ENCODE data around the gene CAVIN1.
"Not testable (repeated sequence)": the region's sequence is repeated elsewhere in the genome, so short reads cannot be mapped to it uniquely, and the experiment has no call there.

The CAVIN1 gene

DNA sequence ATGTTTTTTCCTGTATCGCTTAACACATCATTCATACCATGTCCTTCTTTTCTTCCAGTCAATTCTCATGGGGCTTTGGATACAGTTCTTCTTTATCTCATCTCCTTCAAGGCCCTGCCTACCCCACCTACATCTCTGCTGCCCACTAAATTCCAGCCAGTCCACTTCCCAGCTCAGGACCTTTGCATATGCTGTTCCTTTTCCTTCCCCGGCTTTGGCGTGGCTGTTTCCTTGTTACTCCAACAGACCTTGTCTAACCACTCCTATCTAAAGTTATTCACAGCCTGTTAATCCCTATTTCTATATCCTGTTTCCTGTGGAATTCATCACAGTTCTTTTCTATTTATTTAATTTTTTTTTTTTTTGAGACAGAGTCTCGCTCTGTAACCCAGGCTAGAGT lies 28.2 kb downstream of the CAVIN1 start:
- ChIA-PET POLR2A (no interaction called here), CTCF (interaction anchor here (1.1 to 3.4 kb wide), 3 partner anchors 11 to 12 kb away, joined by 4 to 12 read pairs (median 4); no protein-coding TSS in a partner anchor)
- Histone ChIP-seq H3K9me3 (ENCODE audit: control insufficient read depth, insufficient read depth, low read depth, low read length) (no peaks in the 10 kb centered on the region), H3K4me3 (ENCODE audit: low read depth, low read length) (no peak overlapping the region), H3K4me1 (ENCODE audit: control insufficient read depth, insufficient read depth, low read length) (no peaks in the 10 kb centered on the region), H3K27ac (ENCODE audit: extremely low read depth, low read depth, low read length) (no peak overlapping the region), H3K36me3 (ENCODE audit: control insufficient read depth in 2 of 2, insufficient read depth in 1 of 2, low read length in 2 of 2) (no peaks in the 10 kb centered on the region)
- TF ChIP-seq ZFHX2 (tag by site-specific recombination; conservative IDR thresholded peaks at IDR 0.05) (no peak), GLI4 (tag by site-specific recombination; IDR thresholded peaks at IDR 0.05) (no peak), ZNF623 (tag by site-specific recombination; IDR thresholded peaks at IDR 0.05) (peak; percentile 65)

DNA sequence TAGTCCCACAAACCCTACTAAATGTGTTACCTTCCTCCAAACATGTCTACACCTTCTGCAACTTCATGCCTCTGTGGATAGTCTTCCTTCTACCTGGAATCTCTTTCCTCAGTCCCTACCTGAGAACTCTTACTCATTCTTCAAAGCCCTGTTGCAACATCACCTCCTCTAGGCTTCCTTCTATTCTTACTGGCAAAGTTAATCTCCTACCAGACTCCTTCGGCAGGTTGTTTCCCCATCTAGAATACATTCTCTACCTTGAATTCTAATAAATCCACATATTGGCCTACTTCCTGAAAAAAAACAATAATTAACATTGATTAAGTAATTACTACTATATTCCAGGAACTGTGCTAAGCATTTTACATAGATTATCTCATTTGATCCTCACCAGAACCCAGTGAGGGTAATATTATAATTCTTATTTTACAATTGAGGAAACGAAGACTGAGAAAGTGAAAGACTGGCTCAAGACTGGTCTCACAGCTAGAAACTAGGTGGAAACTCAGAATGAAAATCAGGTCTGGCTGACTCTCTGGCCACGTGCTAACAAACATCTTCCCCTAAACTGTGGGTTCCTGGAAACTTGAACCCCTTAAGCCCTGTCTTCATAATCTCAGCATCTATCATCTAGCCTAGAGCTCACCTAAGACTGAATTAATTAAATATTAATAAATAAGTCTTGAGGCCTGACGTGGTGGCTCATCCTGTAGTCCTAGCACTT lies 30.2 kb downstream of the CAVIN1 start:
- POLR2A ChIA-PET = interaction anchor here (1.2 kb wide), 1 partner anchor 30 kb away, joined by 3 read pairs; the partner anchor contains the start of gene CAVIN1
- no peaks in the 10 kb centered on the region for H3K4me1 ChIP-seq (ENCODE audit: control insufficient read depth, insufficient read depth, low read length)
- no peak overlapping the region for H3K4me3 ChIP-seq (ENCODE audit: low read depth, low read length)
- no peak overlapping the region for H3K27ac ChIP-seq (ENCODE audit: extremely low read depth, low read depth, low read length)
- CTCF ChIA-PET = interaction anchor here (0.6 to 3.4 kb wide), 3 partner anchors 10 to 122 kb away, joined by 3 to 12 read pairs (median 11); no protein-coding TSS in a partner anchor
- no peaks in the 10 kb centered on the region for H3K9me3 ChIP-seq (ENCODE audit: control insufficient read depth, insufficient read depth, low read depth, low read length)
- TF ChIP-seq, protein P1, sequence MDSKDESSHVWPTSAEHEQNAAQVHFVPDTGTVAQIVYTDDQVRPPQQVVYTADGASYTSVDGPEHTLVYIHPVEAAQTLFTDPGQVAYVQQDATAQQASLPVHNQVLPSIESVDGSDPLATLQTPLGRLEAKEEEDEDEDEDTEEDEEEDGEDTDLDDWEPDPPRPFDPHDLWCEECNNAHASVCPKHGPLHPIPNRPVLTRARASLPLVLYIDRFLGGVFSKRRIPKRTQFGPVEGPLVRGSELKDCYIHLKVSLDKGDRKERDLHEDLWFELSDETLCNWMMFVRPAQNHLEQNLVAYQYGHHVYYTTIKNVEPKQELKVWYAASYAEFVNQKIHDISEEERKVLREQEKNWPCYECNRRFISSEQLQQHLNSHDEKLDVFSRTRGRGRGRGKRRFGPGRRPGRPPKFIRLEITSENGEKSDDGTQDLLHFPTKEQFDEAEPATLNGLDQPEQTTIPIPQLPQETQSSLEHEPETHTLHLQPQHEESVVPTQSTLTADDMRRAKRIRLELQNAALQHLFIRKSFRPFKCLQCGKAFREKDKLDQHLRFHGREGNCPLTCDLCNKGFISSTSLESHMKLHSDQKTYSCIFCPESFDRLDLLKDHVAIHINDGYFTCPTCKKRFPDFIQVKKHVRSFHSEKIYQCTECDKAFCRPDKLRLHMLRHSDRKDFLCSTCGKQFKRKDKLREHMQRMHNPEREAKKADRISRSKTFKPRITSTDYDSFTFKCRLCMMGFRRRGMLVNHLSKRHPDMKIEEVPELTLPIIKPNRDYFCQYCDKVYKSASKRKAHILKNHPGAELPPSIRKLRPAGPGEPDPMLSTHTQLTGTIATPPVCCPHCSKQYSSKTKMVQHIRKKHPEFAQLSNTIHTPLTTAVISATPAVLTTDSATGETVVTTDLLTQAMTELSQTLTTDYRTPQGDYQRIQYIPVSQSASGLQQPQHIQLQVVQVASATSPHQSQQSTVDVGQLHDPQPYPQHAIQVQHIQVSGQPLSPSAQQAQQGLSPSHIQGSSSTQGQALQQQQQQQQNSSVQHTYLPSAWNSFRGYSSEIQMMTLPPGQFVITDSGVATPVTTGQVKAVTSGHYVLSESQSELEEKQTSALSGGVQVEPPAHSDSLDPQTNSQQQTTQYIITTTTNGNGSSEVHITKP (tag by site-specific recombination; IDR thresholded peaks at IDR 0.05) = peak; percentile 45; the same call in 1 of the 2 replicates
- no peak for TF ChIP-seq ZBTB10 (tag by site-specific recombination; IDR thresholded peaks at IDR 0.05)
- peak; percentile 85 for TF ChIP-seq ZFP3 (tag by site-specific recombination; IDR thresholded peaks at IDR 0.05; ENCODE audit: low read depth)
- H3K36me3 ChIP-seq (ENCODE audit: control insufficient read depth in 2 of 2, insufficient read depth in 1 of 2, low read length in 2 of 2) = no peaks in the 10 kb centered on the region

- not testable (repeated sequence) for H3K4me3 ChIP-seq (ENCODE audit: low read depth, low read length); H3K27ac ChIP-seq (ENCODE audit: extremely low read depth, low read depth, low read length)
Observed at GRCh38 chr17:42391439-42391838, 31.6 kb downstream of the CAVIN1 start.

GRCh38 chr17:42389899-42390298 lies 33.2 kb downstream of the CAVIN1 start:
- Histone ChIP-seq H3K4me1 (ENCODE audit: control insufficient read depth, insufficient read depth, low read length) (peaks cover 8% of the 10 kb centered on the region), H3K27ac (ENCODE audit: extremely low read depth, low read depth, low read length) (no peak overlapping the region), H3K36me3 (ENCODE audit: control insufficient read depth in 2 of 2, insufficient read depth in 1 of 2, low read length in 2 of 2) (no peaks in the 10 kb centered on the region), H3K4me3 (ENCODE audit: low read depth, low read length) (no peak overlapping the region), H3K9me3 (ENCODE audit: control insufficient read depth, insufficient read depth, low read depth, low read length) (no peaks in the 10 kb centered on the region)
- TF ChIP-seq ZNF48 (tag by site-specific recombination; IDR thresholded peaks at IDR 0.05) (no peak), ZEB2 (tag by site-specific recombination; IDR thresholded peaks at IDR 0.05) (no peak), ZNF530 (tag by site-specific recombination; IDR thresholded peaks at IDR 0.05; ENCODE audit: low read depth) (no peak), AEBP2 (tag by site-specific recombination; IDR thresholded peaks at IDR 0.05; ENCODE audit: borderline replicate concordance) (no peak)
- TF ChIP-seq, protein P1 (tag by site-specific recombination; IDR thresholded peaks at IDR 0.05) = peak; percentile 50; the same call in 1 of the 2 replicates
- ChIA-PET CTCF (interaction anchor here (0.5 to 3.1 kb wide), 9 partner anchors 9 to 409 kb away, joined by 3 to 23 read pairs (median 4); partner anchors contain the start of gene PLEKHH3), POLR2A (interaction anchor here (1.0 kb wide), 1 partner anchor 33 kb away, joined by 4 read pairs; the partner anchor contains the start of gene CAVIN1)

More at GRCh38 chr17:42391439-42391838, 31.6 kb downstream of the CAVIN1 start:
- ChIA-PET CTCF (interaction anchor here (0.7 to 3.4 kb wide), 3 partner anchors 12 to 126 kb away, joined by 4 to 12 read pairs (median 11); no protein-coding TSS in a partner anchor), POLR2A (interaction anchor here (0.7 kb wide), 1 partner anchor 150 kb away, joined by 3 read pairs; no protein-coding TSS in a partner anchor)
- H3K36me3 ChIP-seq (ENCODE audit: control insufficient read depth in 2 of 2, insufficient read depth in 1 of 2, low read length in 2 of 2); H3K4me1 ChIP-seq (ENCODE audit: control insufficient read depth, insufficient read depth, low read length); H3K9me3 ChIP-seq (ENCODE audit: control insufficient read depth, insufficient read depth, low read depth, low read length): not testable (repeated sequence)

Data from HEK293 (cell line).